ENCODE measurements around the gene TSPAN11.
"Not testable (repeated sequence)": the region's sequence is repeated elsewhere in the genome, so short reads cannot be mapped to it uniquely, and the experiment has no call there.

TSPAN11 gene

GRCh38 chr12:30926243-30927221 is at the start of gene TSPAN11:
Gene TSPAN11 (plus strand): TSS chr12:30926748. CDS start chr12:30953992, 27,244 bp downstream.
- no peak for DNase-seq (ENCODE audit: low read depth in 2 of 2)

GRCh38 chr12:30877105-30877875 is 49.3 kb upstream of the TSPAN11 start:
- no peak for DNase-seq (ENCODE audit: low read depth in 2 of 2)

GRCh38 chr12:30878024-30878423 is 48.5 kb upstream of the TSPAN11 start:
- DNase-seq (ENCODE audit: low read depth in 2 of 2) = no peak

GRCh38 chr12:30880061-30880460 is 46.5 kb upstream of the TSPAN11 start:
- DNase-seq (ENCODE audit: low read depth in 2 of 2) = no peak

GRCh38 chr12:30880813-30881212 is 45.7 kb upstream of the TSPAN11 start:
- no peak for DNase-seq (ENCODE audit: low read depth in 2 of 2)

- DNase-seq (ENCODE audit: low read depth in 2 of 2) = no peak
These were observed 43.8 kb upstream of the TSPAN11 start for GRCh38 chr12:30882706-30883105.

GRCh38 chr12:30884799-30885198 is 41.7 kb upstream of the TSPAN11 start:
- no peak for DNase-seq (ENCODE audit: low read depth in 2 of 2)

- DNase-seq (ENCODE audit: low read depth in 2 of 2) = no peak
These were observed 41.2 kb upstream of the TSPAN11 start for GRCh38 chr12:30885321-30885720.

- no peak for DNase-seq (ENCODE audit: low read depth in 2 of 2)
These were observed 39.3 kb upstream of the TSPAN11 start for GRCh38 chr12:30887226-30887625.

- DNase-seq (ENCODE audit: low read depth in 2 of 2) = no peak
These were observed 38.3 kb upstream of the TSPAN11 start for GRCh38 chr12:30888241-30888640.

- not testable (repeated sequence) for DNase-seq (ENCODE audit: low read depth in 2 of 2)
These were observed 32.0 kb upstream of the TSPAN11 start for GRCh38 chr12:30894531-30894930.

GRCh38 chr12:30896461-30896860 is 30.1 kb upstream of the TSPAN11 start:
- DNase-seq (ENCODE audit: low read depth in 2 of 2) = no peak

GRCh38 chr12:30898846-30899245 is 27.7 kb upstream of the TSPAN11 start:
- DNase-seq (ENCODE audit: low read depth in 2 of 2) = no peak

GRCh38 chr12:30900351-30900750 is 26.2 kb upstream of the TSPAN11 start:
- DNase-seq (ENCODE audit: low read depth in 2 of 2) = no peak

GRCh38 chr12:30902001-30902400 is 24.5 kb upstream of the TSPAN11 start:
- DNase-seq (ENCODE audit: low read depth in 2 of 2) = no peak

- no peak for DNase-seq (ENCODE audit: low read depth in 2 of 2)
These were observed 24.0 kb upstream of the TSPAN11 start for GRCh38 chr12:30902596-30902995.

GRCh38 chr12:30905463-30906009 is 21.0 kb upstream of the TSPAN11 start:
- DNase-seq (ENCODE audit: low read depth in 2 of 2) = no peak

GRCh38 chr12:30908076-30908721 is 18.3 kb upstream of the TSPAN11 start:
- no peak for DNase-seq (ENCODE audit: low read depth in 2 of 2)

- peak; percentile 90 to 91 for DNase-seq (ENCODE audit: low read depth in 2 of 2)
These were observed 17.7 kb upstream of the TSPAN11 start for GRCh38 chr12:30908722-30909348.

GRCh38 chr12:30909349-30910037 is 17.1 kb upstream of the TSPAN11 start:
- DNase-seq (ENCODE audit: low read depth in 2 of 2) = peak; percentile 44 to 45

- DNase-seq (ENCODE audit: low read depth in 2 of 2) = no peak
These were observed 16.6 kb upstream of the TSPAN11 start for GRCh38 chr12:30910038-30910350.

Data from fibroblast of skin of left biceps (primary cell).